H1 (cell line): ENCODE measurements around the gene PCDHGA11. TPM values are rescaled to one million over a fixed set of nuclear protein-coding genes. Genes with fewer than 3 reads are reported as not detected.

ENCODE experiments used
- polyA plus RNA-seq, 7 experiments: library from polyadenylated mRNA; depleted of rRNA in 3 of 7; stranded (reverse) in 5 of 7; unstranded in 2 of 7; fragments of >200 nt in 5 of 7; fragments of 200-250 nt in 2 of 7; gene quantifications; 1 replicate in 5 of 7; 2 replicates in 1 of 7; 4 replicates in 1 of 7; pipeline versions ENCODE4 v1.2.1 to v1.2.3, GENCODE V29; 2011 to 2013; ENCODE audit warnings: missing spikeins in 2 of 7, mixed read lengths in 2 of 7
- total RNA-seq: library from RNA; stranded (reverse); fragmentation: NEBNext Ultra II Directional; extraction: Animal tissue kit (Norgen Biotek cat#: 25700); gene quantifications from 2 replicates; pipeline ENCODE4 v1.2.1, GENCODE V29; 2021
- TF ChIP-seq, protein P1 (sequence below), 3 experiments: IDR thresholded peaks; 1 replicate in 2 of 3; 2 replicates in 1 of 3; pipeline versions ENCODE4 v1.5.1 to v1.6.1; 2011; ENCODE audit warnings: low read length in 3 of 3, mild to moderate bottlenecking in 3 of 3, inconsistent platforms in 2 of 3, low read depth in 1 of 3, moderate library complexity in 1 of 3; ENCODE audit not compliant: insufficient read depth in 1 of 3; ENCODE audit errors: control extremely low read depth in 1 of 3

Gene PCDHGA11
- total and polyA plus RNA-seq, 2 of the 8 experiments (the other 6 are each of a cell fraction or from before 2014, with no cell fraction given), result 2.2 to 8.2 TPM

DNA sequence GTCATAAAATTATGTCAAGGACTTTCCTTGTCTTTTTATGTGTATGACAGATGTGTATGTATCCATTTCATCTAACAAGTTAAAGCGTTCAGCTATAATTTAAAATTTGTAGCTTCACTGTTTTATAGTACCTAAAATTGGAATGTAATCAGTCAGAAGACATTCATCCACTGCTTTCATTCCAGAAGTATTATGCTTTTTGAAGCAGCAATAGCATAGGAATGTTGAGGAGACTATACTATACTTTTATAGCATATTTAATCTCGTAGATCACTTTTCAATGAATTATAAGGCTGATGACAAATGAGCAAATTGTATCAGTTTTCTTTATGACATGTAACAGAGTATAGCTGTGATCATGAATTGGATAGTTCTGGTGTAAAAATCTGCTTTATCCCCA lies 16.4 kb downstream of the PCDHGA11 start (continued):
- TF ChIP-seq, protein P1, sequence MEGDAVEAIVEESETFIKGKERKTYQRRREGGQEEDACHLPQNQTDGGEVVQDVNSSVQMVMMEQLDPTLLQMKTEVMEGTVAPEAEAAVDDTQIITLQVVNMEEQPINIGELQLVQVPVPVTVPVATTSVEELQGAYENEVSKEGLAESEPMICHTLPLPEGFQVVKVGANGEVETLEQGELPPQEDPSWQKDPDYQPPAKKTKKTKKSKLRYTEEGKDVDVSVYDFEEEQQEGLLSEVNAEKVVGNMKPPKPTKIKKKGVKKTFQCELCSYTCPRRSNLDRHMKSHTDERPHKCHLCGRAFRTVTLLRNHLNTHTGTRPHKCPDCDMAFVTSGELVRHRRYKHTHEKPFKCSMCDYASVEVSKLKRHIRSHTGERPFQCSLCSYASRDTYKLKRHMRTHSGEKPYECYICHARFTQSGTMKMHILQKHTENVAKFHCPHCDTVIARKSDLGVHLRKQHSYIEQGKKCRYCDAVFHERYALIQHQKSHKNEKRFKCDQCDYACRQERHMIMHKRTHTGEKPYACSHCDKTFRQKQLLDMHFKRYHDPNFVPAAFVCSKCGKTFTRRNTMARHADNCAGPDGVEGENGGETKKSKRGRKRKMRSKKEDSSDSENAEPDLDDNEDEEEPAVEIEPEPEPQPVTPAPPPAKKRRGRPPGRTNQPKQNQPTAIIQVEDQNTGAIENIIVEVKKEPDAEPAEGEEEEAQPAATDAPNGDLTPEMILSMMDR (IDR thresholded peaks at IDR 0.05; ENCODE audit: control extremely low read depth in 1 of 3, insufficient read depth in 1 of 3, low read depth in 1 of 3, low read length in 3 of 3), result no peak
